Tibial nerve (tissue), 4 donors: ENCODE results near the gene TRAT1. TPM values are rescaled to one million over a fixed set of nuclear protein-coding genes. Genes with fewer than 3 reads are reported as not detected.
"Not testable (repeated sequence)": the region's sequence is repeated elsewhere in the genome, so short reads cannot be mapped to it uniquely, and the experiment has no call there.

Experiments used
- DNase-seq, 2 donors: peaks; one replicate each; pipeline ENCODE4 v3.0.0-alpha.2; 2019; ENCODE audit warnings: low spot score in 2 of 2
- H3K27ac ChIP-seq, 4 donors: fragments of 200-600 bp; sonication (generic) in 3 of 4; one replicate each; pipeline ENCODE4 v1.5.1; 2017 to 2019; ENCODE audit warnings: mild to moderate bottlenecking in 1 of 4
- H3K27me3 ChIP-seq, 2 donors: fragments of 200-600 bp; sonication (generic) in 1 of 2; one replicate each; pipeline versions ENCODE4 v1.5.1 to v1.6.0; 2017 to 2019
- H3K36me3 ChIP-seq, 3 donors: fragments of 200-600 bp; sonication (generic); one replicate each; pipeline ENCODE4 v1.5.1; 2018 to 2019
- H3K4me1 ChIP-seq, 4 donors: fragments of 200-600 bp; sonication (generic) in 3 of 4; one replicate each; pipeline ENCODE4 v1.5.1; 2017 to 2019
- H3K4me3 ChIP-seq, 4 donors: fragments of 200-600 bp; sonication (generic) in 3 of 4; one replicate each; pipeline ENCODE4 v1.5.1; 2017 to 2019; ENCODE audit warnings: mild to moderate bottlenecking in 1 of 4, moderate library complexity in 1 of 4
- H3K9me3 ChIP-seq, 4 donors: fragments of 200-600 bp; sonication (generic) in 3 of 4; one replicate each; pipeline ENCODE4 v1.5.1; 2017 to 2019
- EP300 ChIP-seq, 2 donors: sonication (generic); formaldehyde crosslinking; IDR thresholded peaks; one replicate each; pipeline ENCODE4 v1.6.1; 2017; ENCODE audit warnings: antibody characterized with exemption in 2 of 2, mild to moderate bottlenecking in 1 of 2
- POLR2A ChIP-seq, 2 donors: fragments of 450-650 bp; IDR thresholded peaks; one replicate each; pipeline ENCODE4 v1.6.1; 2017; ENCODE audit warnings: antibody characterized with exemption in 2 of 2, mild to moderate bottlenecking in 2 of 2, moderate library complexity in 2 of 2
- WGBS, 2 donors: methylation state at CpG; one replicate each; pipeline ENCODE4 v1.1.5; 2018; 5-methylcytosine and 5-hydroxymethylcytosine counted together
- total RNA-seq, 4 donors: library from RNA; depleted of rRNA; stranded (reverse); fragments of >200 nt; gene quantifications; one replicate each; pipeline ENCODE4 v1.1.0, GENCODE V29; 2016
- TF ChIP-seq, protein P1 (sequence below), 5 experiments: fragments of 200-600 bp in 3 of 5; fragments of 450-650 bp in 2 of 5; sonication (generic) in 3 of 5; IDR thresholded peaks; one replicate each; pipeline ENCODE4 v1.5.1; 2016 to 2019; ENCODE audit warnings: antibody characterized with exemption in 5 of 5, mild to moderate bottlenecking in 3 of 5, moderate library complexity in 2 of 5

Gene TRAT1
- total RNA-seq, 4 donors from 2014 or later, result 0.39 to 0.90 (median 0.42) TPM; not detected in 1

DNA sequence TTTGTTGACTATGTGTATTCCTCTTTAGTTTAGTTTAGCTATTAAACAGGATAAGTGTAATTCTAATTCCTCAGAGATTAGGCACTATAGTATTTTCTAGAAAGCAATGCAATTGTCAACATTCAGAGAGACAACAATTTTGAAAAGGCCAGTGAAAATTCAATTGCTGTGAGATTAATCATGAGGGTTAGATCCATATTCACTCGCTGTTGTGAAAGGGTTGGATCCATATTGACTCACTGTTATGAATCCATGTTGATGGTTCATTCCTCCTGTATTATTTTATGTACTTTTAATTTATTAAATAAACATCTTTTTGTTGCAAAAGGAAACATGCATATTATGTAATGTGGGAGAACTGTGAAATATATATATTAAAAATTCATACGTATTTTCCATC, 641 bp downstream of the TRAT1 start:
- WGBS, 2 donors, result 83 to 85% methylated on average over 2 of the region's 2 CpGs
- no peaks in the 10 kb centered on the region for H3K9me3 ChIP-seq

DNA sequence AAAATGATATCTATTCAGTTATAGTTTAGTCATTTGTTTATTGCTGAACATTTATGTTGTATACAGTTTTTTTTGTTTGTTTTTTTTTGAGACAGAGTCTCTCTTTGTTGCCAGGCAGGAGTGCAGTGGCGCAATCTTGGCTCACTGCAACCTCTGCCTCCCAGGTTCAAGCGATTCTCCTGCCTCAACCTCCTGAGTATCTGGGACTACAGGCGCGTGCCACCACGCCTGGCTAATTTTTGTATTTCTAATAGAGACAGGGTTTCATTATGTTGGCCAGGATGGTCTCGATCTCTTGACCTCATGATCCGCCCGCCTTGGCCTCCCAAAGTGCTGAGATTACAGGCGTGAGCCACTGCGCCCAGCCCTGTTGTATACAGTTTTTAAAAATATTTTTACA, 1.2 kb downstream of the TRAT1 start:
- 88 to 93% methylated on average over 10 of the region's 10 CpGs for WGBS, 2 donors
- H3K4me3 ChIP-seq, result peak overlapping the region in 1 of 4 donors; percentile 4
- not testable (repeated sequence) for H3K27me3 ChIP-seq, H3K9me3 ChIP-seq, H3K36me3 ChIP-seq, DNase-seq, H3K4me1 ChIP-seq, H3K27ac ChIP-seq

More for the DNA sequence above, 641 bp downstream of the TRAT1 start:
- H3K4me1 ChIP-seq, result no peaks in the 10 kb centered on the region
- H3K27me3 ChIP-seq, result no peaks in the 10 kb centered on the region
- DNase-seq, result no peak
- H3K27ac ChIP-seq, result no peak overlapping the region
- TF ChIP-seq POLR2A (IDR thresholded peaks at IDR 0.05) (no peak), EP300 (IDR thresholded peaks at IDR 0.05) (no peak)
- TF ChIP-seq, protein P1, sequence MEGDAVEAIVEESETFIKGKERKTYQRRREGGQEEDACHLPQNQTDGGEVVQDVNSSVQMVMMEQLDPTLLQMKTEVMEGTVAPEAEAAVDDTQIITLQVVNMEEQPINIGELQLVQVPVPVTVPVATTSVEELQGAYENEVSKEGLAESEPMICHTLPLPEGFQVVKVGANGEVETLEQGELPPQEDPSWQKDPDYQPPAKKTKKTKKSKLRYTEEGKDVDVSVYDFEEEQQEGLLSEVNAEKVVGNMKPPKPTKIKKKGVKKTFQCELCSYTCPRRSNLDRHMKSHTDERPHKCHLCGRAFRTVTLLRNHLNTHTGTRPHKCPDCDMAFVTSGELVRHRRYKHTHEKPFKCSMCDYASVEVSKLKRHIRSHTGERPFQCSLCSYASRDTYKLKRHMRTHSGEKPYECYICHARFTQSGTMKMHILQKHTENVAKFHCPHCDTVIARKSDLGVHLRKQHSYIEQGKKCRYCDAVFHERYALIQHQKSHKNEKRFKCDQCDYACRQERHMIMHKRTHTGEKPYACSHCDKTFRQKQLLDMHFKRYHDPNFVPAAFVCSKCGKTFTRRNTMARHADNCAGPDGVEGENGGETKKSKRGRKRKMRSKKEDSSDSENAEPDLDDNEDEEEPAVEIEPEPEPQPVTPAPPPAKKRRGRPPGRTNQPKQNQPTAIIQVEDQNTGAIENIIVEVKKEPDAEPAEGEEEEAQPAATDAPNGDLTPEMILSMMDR (IDR thresholded peaks at IDR 0.05), result no peak
- no peaks in the 10 kb centered on the region for H3K36me3 ChIP-seq
- H3K4me3 ChIP-seq, result no peak overlapping the region

DNA sequence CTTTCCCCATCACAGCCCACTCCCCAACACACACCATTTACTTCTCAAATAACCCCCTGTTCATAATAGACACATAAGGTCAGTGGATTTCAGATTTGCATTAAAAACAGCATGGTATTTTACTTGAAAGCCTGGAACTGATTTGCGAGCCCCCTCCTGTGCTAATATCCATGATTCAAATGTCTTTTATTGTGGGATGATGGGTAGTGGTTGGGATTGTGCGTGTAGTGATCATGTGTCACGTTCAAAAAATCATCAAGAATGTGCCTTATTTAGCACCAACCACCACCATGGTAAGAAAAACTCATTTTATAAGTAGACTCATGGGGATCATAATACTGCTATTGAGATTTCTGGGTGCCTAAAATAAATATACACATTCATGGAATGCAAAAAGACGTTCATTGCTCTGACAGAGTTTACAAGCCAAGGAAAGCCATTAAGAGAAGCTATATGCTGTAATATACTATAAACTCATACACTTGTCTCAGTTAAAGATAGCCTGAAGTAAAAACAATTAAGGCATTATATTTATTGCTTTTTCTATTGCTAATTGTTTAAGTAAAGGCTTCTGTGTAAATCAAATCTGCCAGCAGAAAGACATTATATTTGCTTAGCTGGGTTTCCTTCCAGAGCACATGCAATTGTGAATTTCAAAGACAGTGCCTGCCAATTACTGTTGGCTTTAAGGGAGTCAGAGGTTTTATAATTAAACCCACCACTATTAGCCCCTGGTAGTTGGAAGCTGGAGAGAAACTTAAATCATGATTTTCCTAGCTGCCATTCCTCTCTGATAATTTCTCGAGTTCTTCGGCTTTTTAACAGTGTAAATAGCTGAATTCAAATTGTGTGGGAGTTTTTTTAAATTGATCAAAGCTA, 4.0 kb downstream of the TRAT1 start:
- 41 to 46% methylated on average over 6 of the region's 6 CpGs for WGBS, 2 donors
- no peak for DNase-seq
- Histone ChIP-seq H3K4me3 (no peak overlapping the region), H3K36me3 (no peaks in the 10 kb centered on the region), H3K9me3 (no peaks in the 10 kb centered on the region), H3K4me1 (no peaks in the 10 kb centered on the region), H3K27ac (no peak overlapping the region), H3K27me3 (no peaks in the 10 kb centered on the region)
- TF ChIP-seq POLR2A (IDR thresholded peaks at IDR 0.05) (no peak), EP300 (IDR thresholded peaks at IDR 0.05) (no peak)
- TF ChIP-seq, protein P1 (IDR thresholded peaks at IDR 0.05), result no peak

DNA sequence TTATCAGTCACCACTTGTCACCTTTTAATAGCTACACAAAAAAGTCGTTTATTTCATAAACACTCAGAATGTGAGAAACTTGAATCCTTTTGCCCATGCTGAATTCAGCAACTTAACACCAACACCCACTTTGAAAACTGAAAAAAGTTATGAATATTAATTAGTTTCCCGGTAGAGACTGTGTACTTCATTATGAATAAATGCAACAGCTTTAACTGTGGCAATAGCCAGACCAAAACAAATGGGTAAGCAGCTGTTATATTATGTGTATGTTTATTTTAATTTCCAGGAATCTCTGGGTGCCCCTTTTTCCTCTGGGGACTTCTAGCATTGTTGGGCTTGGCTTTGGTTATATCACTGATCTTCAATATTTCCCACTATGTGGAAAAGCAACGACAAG, 7.8 kb downstream of the TRAT1 start:
- Histone ChIP-seq H3K27me3 (no peaks in the 10 kb centered on the region), H3K36me3 (no peaks in the 10 kb centered on the region), H3K9me3 (no peaks in the 10 kb centered on the region), H3K4me3 (no peak overlapping the region), H3K27ac (no peak overlapping the region), H3K4me1 (no peaks in the 10 kb centered on the region)
- TF ChIP-seq, protein P1 (IDR thresholded peaks at IDR 0.05), result no peak
- TF ChIP-seq EP300 (IDR thresholded peaks at IDR 0.05), result no peak
- TF ChIP-seq POLR2A (IDR thresholded peaks at IDR 0.05), result no peak
- DNase-seq, result no peak
- 69 to 74% methylated on average over 3 of the region's 3 CpGs for WGBS, 2 donors

DNA sequence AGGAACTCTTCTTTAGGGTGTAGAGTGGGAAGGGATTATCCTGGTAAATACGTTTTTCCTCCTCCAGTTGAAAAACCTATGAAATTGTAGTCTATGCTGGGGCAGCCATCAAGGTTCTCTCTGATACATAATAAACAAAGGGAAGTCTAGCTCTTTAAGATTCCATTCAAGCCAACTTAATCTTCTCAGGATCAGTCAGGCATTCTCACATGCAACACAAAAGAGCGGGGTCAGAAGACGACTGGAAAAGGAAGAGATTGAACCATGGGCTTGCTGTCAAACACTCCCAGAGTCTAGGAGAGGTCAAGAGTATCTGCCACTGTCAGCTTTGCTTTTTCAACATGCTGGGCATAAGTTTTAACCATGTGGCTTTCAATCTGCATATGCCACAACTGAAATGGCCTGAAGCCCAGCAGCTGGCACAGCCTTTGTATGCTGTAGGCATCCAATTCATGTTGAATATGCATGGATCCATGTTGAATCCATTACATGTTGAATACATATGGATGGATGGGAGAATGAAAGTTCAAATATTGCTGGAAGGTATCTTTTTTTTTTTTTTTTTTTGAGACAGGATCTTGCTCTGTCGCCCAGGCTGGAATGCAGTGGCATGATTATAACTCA, 8.5 kb downstream of the TRAT1 start:
- Histone ChIP-seq H3K4me3 (no peak overlapping the region), H3K36me3 (no peaks in the 10 kb centered on the region), H3K27me3 (no peaks in the 10 kb centered on the region), H3K9me3 (no peaks in the 10 kb centered on the region), H3K27ac (no peak overlapping the region), H3K4me1 (no peaks in the 10 kb centered on the region)
- DNase-seq, result no peak
- TF ChIP-seq EP300 (IDR thresholded peaks at IDR 0.05) (no peak), POLR2A (IDR thresholded peaks at IDR 0.05) (no peak)
- TF ChIP-seq, protein P1 (IDR thresholded peaks at IDR 0.05), result no peak
- WGBS, 2 donors, result 69 to 74% methylated on average over 4 of the region's 4 CpGs
